Activated naive CD4-positive, alpha-beta T cell (primary cell): ENCODE measurements around the gene C11orf97.
"Not testable (repeated sequence)": the region's sequence is repeated elsewhere in the genome, so short reads cannot be mapped to it uniquely, and the experiment has no call there.

Source experiments
- DNase-seq, 4 experiments: peaks; one replicate each; lab custom pipeline; 2025; lab: John Stamatoyannopoulos, UW

Gene C11orf97

GRCh38 chr11:94525546-94526324, 13.5 kb downstream of the C11orf97 start:
- DNase-seq, result no peak

- no peak for DNase-seq
Observed at GRCh38 chr11:94526645-94527438, 14.6 kb downstream of the C11orf97 start.

- DNase-seq, result no peak
Observed at GRCh38 chr11:94528551-94528950, 16.3 kb downstream of the C11orf97 start.

GRCh38 chr11:94532211-94532610, 19.9 kb downstream of the C11orf97 start:
- no peak for DNase-seq

- DNase-seq, result no peak
Observed at GRCh38 chr11:94533206-94533605, 20.9 kb downstream of the C11orf97 start.

GRCh38 chr11:94533696-94534630, 21.7 kb downstream of the C11orf97 start:
- no peak for DNase-seq

GRCh38 chr11:94536386-94536785, 24.1 kb downstream of the C11orf97 start:
- DNase-seq, result no peak

GRCh38 chr11:94537031-94537600, 24.9 kb downstream of the C11orf97 start:
- no peak for DNase-seq

- no peak for DNase-seq
Observed at GRCh38 chr11:94539420-94539819, 27.2 kb downstream of the C11orf97 start.

- peak; percentile 29 to 65 (median 54) for DNase-seq
Observed at GRCh38 chr11:94543695-94544645, 31.7 kb downstream of the C11orf97 start, which contains the start of gene FUT4. TSS of gene FUT4 (plus strand) at chr11:94543921. CDS start at chr11:94544134, 213 bp downstream.

- peak in 1 of 4 experiments; percentile 8 for DNase-seq
Observed at GRCh38 chr11:94544646-94545263, 32.5 kb downstream of the C11orf97 start.

- DNase-seq, result no peak
Observed at GRCh38 chr11:94545264-94546161, 33.3 kb downstream of the C11orf97 start.

- no peak for DNase-seq
Observed at GRCh38 chr11:94546162-94546470, 33.9 kb downstream of the C11orf97 start.

- DNase-seq, result no peak
Observed at GRCh38 chr11:94546886-94547285, 34.6 kb downstream of the C11orf97 start.

- no peak for DNase-seq
Observed at GRCh38 chr11:94549146-94549545, 36.9 kb downstream of the C11orf97 start.

GRCh38 chr11:94550513-94550912, 38.3 kb downstream of the C11orf97 start:
- no peak for DNase-seq

GRCh38 chr11:94553938-94554337, 41.7 kb downstream of the C11orf97 start:
- no peak for DNase-seq

- DNase-seq, result not testable (repeated sequence)
Observed at GRCh38 chr11:94555752-94556329, 43.6 kb downstream of the C11orf97 start.

GRCh38 chr11:94557421-94557820, 45.2 kb downstream of the C11orf97 start:
- no peak for DNase-seq
